Pancreas (tissue), 10 donors: ENCODE data around the gene FGFR3. TPM values are rescaled to one million over a fixed set of nuclear protein-coding genes. Genes with fewer than 3 reads are reported as not detected.

Source experiments
- ATAC-seq, 4 donors: fragments of 200-7000 bp; cut with Tn5 transposase; one replicate each; pipeline versions ENCODE4 v1.8.0 to v1.9.1; 2020; ENCODE audit warnings: mild to moderate bottlenecking in 4 of 4, moderate library complexity in 4 of 4
- DNase-seq, 6 donors: peaks; one replicate each; pipeline ENCODE4 v3.0.0-alpha.2; 2020
- FAIRE-seq: peaks from 2 replicates; lab custom pipeline; 2012; peaks lifted over from hg19 to GRCh38; lab: Jason Lieb, UNC
- H3K27ac ChIP-seq, 4 donors: fragments of 200-600 bp; sonication (generic); 1 replicate in 3 of 4; 2 replicates in 1 of 4; pipeline versions ENCODE4 v1.5.0 to v1.8.0; 2020
- H3K27me3 ChIP-seq, 4 donors: fragments of 200-600 bp; one replicate each; pipeline ENCODE4 v1.8.0; 2021
- H3K36me3 ChIP-seq, 3 donors: fragments of 200-600 bp; sonication (generic) in 1 of 3; one replicate each; pipeline versions ENCODE4 v1.5.0 to v1.8.0; 2020 to 2021
- H3K4me1 ChIP-seq, 3 donors: fragments of 200-600 bp; one replicate each; pipeline ENCODE4 v1.8.0; 2021
- H3K4me3 ChIP-seq, 4 donors: fragments of 200-600 bp; sonication (generic) in 2 of 4; one replicate each; pipeline versions ENCODE4 v1.5.0 to v1.8.0; 2020 to 2021
- H3K9me3 ChIP-seq, 4 donors: fragments of 200-600 bp; one replicate each; pipeline ENCODE4 v1.8.0; 2021
- CTCF ChIP-seq, 4 donors: fragments of 200-600 bp; sonication (generic) in 3 of 4; IDR thresholded peaks; one replicate each; pipeline versions ENCODE4 v1.5.0 to v1.8.0; 2021; ENCODE audit warnings: antibody characterized with exemption in 4 of 4
- WGBS, 2 donors: extraction: QIAGEN DNeasy Blood & Tissue Kit; methylation state at CpG; one replicate each; pipeline ENCODE4 v1.1.7; 2013; 5-methylcytosine and 5-hydroxymethylcytosine counted together
- intact Hi-C, 3 donors: fragments of 100-400 bp; cut with DNase I; formaldehyde crosslinking; loops; one replicate each; pipeline versions ENCODE4 v1.11.1 to v1.14.2; 2022
- polyA plus RNA-seq, 2 donors: library from polyadenylated mRNA; stranded (reverse); fragments of 200-250 nt; gene quantifications; one replicate each; pipeline ENCODE4 v1.2.3, GENCODE V29; 2013
- total RNA-seq, 6 donors: library from RNA; stranded (reverse); fragmentation: NEBNext Ultra II Directional in 4 of 6; extraction: Animal tissue kit (Norgen Biotek cat#: 25700) in 4 of 6; gene quantifications; one replicate each; pipeline versions ENCODE4 v1.2.1 to v1.2.4, GENCODE V29; 2021 to 2023
- donor health status: healthy with polysubstance abuse.
- donor health status: DM: no; HTN: no; CAD: no; lungs with moderate emphysema.
- donor health status: DM: no; HTN: no; CAD: no.
- donor health status: control.
- donor health status: control.
- donor health status: Bipolar disorder and iron deficiency.
- donor health status: DM: yes; HTN: yes; CAD: no.
- donor health status: DM: no; HTN: no; CAD: no.
- donor health status: DM: no; HTN: no; CAD: no.
- donor health status: DM: yes; HTN: yes; CAD: no.

FGFR3 gene
- total and polyA plus RNA-seq, 8 donors = 40.4 to 300 (median 64.8) TPM

DNA sequence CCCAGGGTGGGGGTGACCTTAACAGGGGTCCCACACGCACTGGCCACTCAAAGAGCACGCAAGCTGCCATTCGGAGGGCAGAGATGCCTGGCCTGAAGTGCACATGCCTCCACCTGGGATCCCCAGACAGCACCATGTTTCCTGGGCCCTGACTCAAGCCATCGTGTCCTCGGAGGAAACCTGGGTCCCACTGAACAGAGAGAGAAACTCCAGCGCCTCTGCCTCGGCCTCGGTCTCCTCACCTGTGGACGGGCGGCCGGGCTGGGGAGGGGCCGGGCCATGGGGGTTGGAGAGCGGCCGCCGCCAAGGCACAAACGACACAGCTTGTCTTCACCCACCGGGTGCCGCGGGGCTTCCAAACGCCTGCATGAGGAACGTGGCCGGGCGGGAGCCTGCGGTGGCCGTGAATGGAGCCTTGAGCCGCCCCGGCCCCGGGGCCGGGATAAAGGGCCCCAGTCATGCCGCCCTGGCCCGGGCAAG lies 30.0 kb upstream of the FGFR3 start:
- DNase-seq = no peak
- Histone ChIP-seq H3K4me1 (peaks cover 0 to 2% (median 0%) of the 10 kb centered on the region in 3 donors), H3K27ac (peak overlapping the region in 1 of 4 donors; percentile 12), H3K4me3 (no peak overlapping the region), H3K36me3 (no peaks in the 10 kb centered on the region), H3K27me3 (no peaks in the 10 kb centered on the region), H3K9me3 (no peaks in the 10 kb centered on the region)
- 39 to 41% methylated on average over 27 to 31 of the region's 31 CpGs for WGBS, 2 donors
- intact Hi-C loops = loop anchor here in 1 of 3 donors (5.0 kb wide), 1 partner anchor 39 kb away; no protein-coding TSS in a partner anchor
- TF ChIP-seq CTCF (IDR thresholded peaks at IDR 0.05) = no peak
- no peak for ATAC-seq
- FAIRE-seq = no peak

GRCh38 chr4:1763550-1764080 lies 29.5 kb upstream of the FGFR3 start:
- Histone ChIP-seq H3K27ac (peak overlapping the region in 3 of 4 donors; percentile 7 to 13 (median 12)), H3K4me1 (peaks cover 0 to 2% (median 0%) of the 10 kb centered on the region in 3 donors), H3K36me3 (no peaks in the 10 kb centered on the region), H3K4me3 (no peak overlapping the region), H3K9me3 (no peaks in the 10 kb centered on the region), H3K27me3 (no peaks in the 10 kb centered on the region)
- intact Hi-C loops = loop anchor here in 1 of 3 donors (5.0 kb wide), 1 partner anchor 39 kb away; no protein-coding TSS in a partner anchor
- no peak for DNase-seq
- 26% methylated on average over 29 to 36 of the region's 36 CpGs for WGBS, 2 donors
- FAIRE-seq = no peak
- ATAC-seq = peak; percentile 6 to 39 (median 19)
- TF ChIP-seq CTCF (IDR thresholded peaks at IDR 0.05) = peak in 1 of 4 donors; percentile 6

- Histone ChIP-seq H3K36me3 (no peaks in the 10 kb centered on the region), H3K4me3 (no peak overlapping the region), H3K27ac (peak overlapping the region in 2 of 4 donors; percentile 86 to 88), H3K4me1 (peaks cover 0 to 2% (median 0%) of the 10 kb centered on the region in 3 donors), H3K9me3 (no peaks in the 10 kb centered on the region), H3K27me3 (no peaks in the 10 kb centered on the region)
- DNase-seq (no peak), FAIRE-seq (no peak), ATAC-seq (no peak)
- WGBS, 2 donors = 83 to 90% methylated on average over 9 of the region's 9 CpGs
- TF ChIP-seq CTCF (IDR thresholded peaks at IDR 0.05) = no peak
- intact Hi-C loops = loop anchor here in 1 of 3 donors (5.0 kb wide), 1 partner anchor 38 kb away; no protein-coding TSS in a partner anchor
Measured at GRCh38 chr4:1764670-1765069, 28.4 kb upstream of the FGFR3 start.

DNA sequence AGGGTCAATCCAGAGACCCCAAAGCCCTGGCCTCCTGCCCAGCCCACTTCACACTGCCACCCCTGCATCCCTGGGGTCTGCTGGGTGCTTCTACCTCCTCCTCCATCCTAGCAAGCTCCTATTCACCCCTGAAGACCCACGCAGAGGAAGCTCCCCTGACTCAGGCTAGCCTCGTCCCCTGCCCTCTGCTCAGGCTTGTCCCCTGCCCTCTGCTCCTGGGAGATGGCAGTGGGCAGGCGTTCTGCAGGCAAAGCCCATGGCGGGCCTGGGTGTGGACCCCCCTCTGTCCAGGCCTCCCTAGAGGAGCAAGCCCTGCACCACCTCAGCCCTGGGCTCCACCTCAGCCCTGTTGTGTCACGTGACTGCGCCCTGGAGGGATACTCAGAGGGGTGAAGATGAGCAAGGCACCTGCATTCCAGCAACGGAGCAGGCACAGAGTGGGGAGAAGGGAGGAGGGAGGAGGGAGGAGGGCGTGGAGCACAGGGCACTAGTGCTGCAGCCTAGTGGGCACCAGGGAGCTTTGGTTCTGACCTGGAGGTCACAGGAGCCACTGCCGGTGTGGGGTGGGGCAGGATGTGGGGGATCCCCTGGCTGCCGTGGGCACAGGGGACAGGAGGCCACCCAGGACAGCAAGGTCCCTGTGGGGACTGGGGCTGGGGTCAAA lies 27.6 kb upstream of the FGFR3 start:
- ATAC-seq (no peak), FAIRE-seq (no peak), DNase-seq (no peak)
- intact Hi-C loops = no loop called here
- Histone ChIP-seq H3K27ac (peak overlapping the region; percentile 85 to 88 (median 86)), H3K4me3 (no peak overlapping the region), H3K36me3 (no peaks in the 10 kb centered on the region), H3K9me3 (no peaks in the 10 kb centered on the region), H3K27me3 (no peaks in the 10 kb centered on the region), H3K4me1 (peaks cover 0 to 2% (median 0%) of the 10 kb centered on the region in 3 donors)
- 68 to 69% methylated on average over 10 of the region's 10 CpGs for WGBS, 2 donors
- no peak for TF ChIP-seq CTCF (IDR thresholded peaks at IDR 0.05)
